Neural cell (in vitro differentiated cells): ENCODE measurements around the gene EEF1AKMT2. TPM values are rescaled to one million over a fixed set of nuclear protein-coding genes. Genes with fewer than 3 reads are reported as not detected.

Experiments
- H2AFZ ChIP-seq: fragments of 200-600, 300-800 bp; sonication (generic), shearing (Covaris generic); 2 replicates; pipeline ENCODE4 v1.6.0; 2014; ENCODE audit warnings: low read depth, mild to moderate bottlenecking, antibody characterized with exemption, low read length, moderate library complexity
- H3F3A ChIP-seq: fragments of 200-600 bp; shearing (Covaris generic); 2 replicates; pipeline ENCODE4 v1.6.1; 2016; ENCODE audit warnings: mild to moderate bottlenecking, moderate library complexity, mixed read lengths, antibody characterized with exemption, low read length; ENCODE audit not compliant: insufficient read depth, poor library complexity, severe bottlenecking
- H3K27ac ChIP-seq: fragments of 200-600, 300-800 bp; sonication (generic), shearing (Covaris generic); 2 replicates; pipeline ENCODE4 v1.5.1; 2014; ENCODE audit warnings: mild to moderate bottlenecking, low read length, moderate library complexity
- H3K27me3 ChIP-seq: fragments of 300-800, 200-600 bp; sonication (generic), shearing (Covaris generic); 2 replicates; pipeline ENCODE4 v1.6.0; 2014; ENCODE audit warnings: mild to moderate bottlenecking, low read depth, low read length, moderate library complexity; ENCODE audit not compliant: insufficient read depth
- H3K36me3 ChIP-seq: fragments of 300-800, 200-600 bp; sonication (generic), shearing (Covaris generic); 2 replicates; pipeline ENCODE4 v1.5.1; 2014; ENCODE audit warnings: mild to moderate bottlenecking, antibody characterized with exemption, low read length, moderate library complexity; ENCODE audit not compliant: insufficient read depth
- H3K4me2 ChIP-seq: fragments of 300-800, 200-600 bp; sonication (generic), shearing (Covaris generic); 2 replicates; pipeline ENCODE4 v1.6.0; 2014; ENCODE audit warnings: mild to moderate bottlenecking, low read length
- H3K4me3 ChIP-seq: fragments of 300-800, 200-600 bp; sonication (generic), shearing (Covaris generic); 2 replicates; pipeline ENCODE4 v1.5.1; 2014; ENCODE audit warnings: mild to moderate bottlenecking, low read length, moderate library complexity
- H3K79me2 ChIP-seq: fragments of 200-600 bp; shearing (Covaris generic); replicated peaks from 2 replicates; pipeline ENCODE4 v1.6.0; 2014; ENCODE audit warnings: mild to moderate bottlenecking, low read length, moderate library complexity; ENCODE audit not compliant: insufficient read depth
- H3K9ac ChIP-seq: fragments of 300-800, 200-600 bp; sonication (generic), shearing (Covaris generic); 2 replicates; pipeline ENCODE4 v1.6.1; 2016; ENCODE audit warnings: mild to moderate bottlenecking, low read length, mixed read lengths
- H3K9me2 ChIP-seq: fragments of 200-600 bp; shearing (Covaris generic); 2 replicates; pipeline ENCODE4 v1.6.1; 2016; ENCODE audit warnings: mild to moderate bottlenecking, low read length, mixed read lengths; ENCODE audit not compliant: insufficient read depth
- H3K9me3 ChIP-seq: fragments of 200-600, 300-800 bp; sonication (generic), shearing (Covaris generic); 2 replicates; pipeline ENCODE4 v1.6.1; 2016; ENCODE audit warnings: mild to moderate bottlenecking, mixed run types, low read length, moderate library complexity, mixed read lengths
- H4K20me1 ChIP-seq: fragments of 200-600 bp; shearing (Covaris generic); 2 replicates; pipeline ENCODE4 v1.6.1; 2016; ENCODE audit warnings: mild to moderate bottlenecking, mixed run types; ENCODE audit not compliant: insufficient read depth
- CTCF ChIP-seq: fragments of 450-650 bp; IDR thresholded peaks from 2 replicates; pipeline ENCODE4 v1.5.1; 2014; ENCODE audit warnings: antibody characterized with exemption, mild to moderate bottlenecking, moderate library complexity; ENCODE audit not compliant: poor library complexity, severe bottlenecking
- EP300 ChIP-seq: fragments of 450-650 bp; conservative IDR thresholded peaks from 2 replicates; pipeline ENCODE4 v1.6.1; 2014; ENCODE audit warnings: antibody characterized with exemption, mild to moderate bottlenecking, moderate library complexity; ENCODE audit not compliant: poor library complexity, severe bottlenecking
- EZH2 ChIP-seq: fragments of 200-600, 300-800 bp; shearing (Covaris generic), sonication (generic); IDR thresholded peaks from 2 replicates; pipeline ENCODE4 v1.6.1; 2014; ENCODE audit warnings: antibody characterized with exemption, low read length, borderline replicate concordance, mild to moderate bottlenecking; ENCODE audit not compliant: insufficient read depth, poor library complexity, severe bottlenecking
- MXI1 ChIP-seq: fragments of 450-650 bp; conservative IDR thresholded peaks from 2 replicates; pipeline ENCODE4 v1.6.1; 2014; ENCODE audit warnings: antibody characterized with exemption, mild to moderate bottlenecking; ENCODE audit not compliant: poor library complexity, severe bottlenecking
- POLR2AphosphoS5 ChIP-seq: IDR thresholded peaks from 2 replicates; pipeline ENCODE4 v1.6.1; 2012
- RAD21 ChIP-seq: fragments of 450-650 bp; conservative IDR thresholded peaks from 2 replicates; pipeline ENCODE4 v1.6.1; 2014; ENCODE audit warnings: antibody characterized with exemption, mild to moderate bottlenecking, moderate library complexity
- REST ChIP-seq: IDR thresholded peaks from 2 replicates; pipeline ENCODE4 v1.6.1; 2012; ENCODE audit warnings: borderline replicate concordance
- SMC3 ChIP-seq: fragments of 450-650 bp; conservative IDR thresholded peaks from 2 replicates; pipeline ENCODE4 v1.6.1; 2014; ENCODE audit warnings: antibody characterized with exemption, mild to moderate bottlenecking, moderate library complexity; ENCODE audit not compliant: poor library complexity
- TAF1 ChIP-seq: IDR thresholded peaks from 2 replicates; pipeline ENCODE4 v1.6.1; 2012; ENCODE audit warnings: low read depth
- polyA plus RNA-seq: library from polyadenylated mRNA; depleted of rRNA; stranded (reverse); fragments of >200 nt; gene quantifications from 2 replicates; pipeline ENCODE4 v1.2.3, GENCODE V29; 2014

Gene EEF1AKMT2
- polyA plus RNA-seq, 1 donor from 2014 or later: 63.7 TPM

GRCh38 chr10:124824507-124824906 is 32.8 kb upstream of the EEF1AKMT2 start:
- TF ChIP-seq TAF1: no peak
- no peak for TF ChIP-seq RAD21
- Histone ChIP-seq H2AFZ (no peak overlapping the region), H3K4me3 (no peak overlapping the region), H4K20me1 (no peaks in the 10 kb centered on the region), H3K36me3 (no peaks in the 10 kb centered on the region), H3K9me2 (no peaks in the 10 kb centered on the region), H3K9me3 (no peaks in the 10 kb centered on the region), H3K27ac (no peak overlapping the region), H3K4me2 (no peak overlapping the region), H3K9ac (no peak overlapping the region), H3K79me2 (no peaks in the 10 kb centered on the region), H3F3A (no peaks in the 10 kb centered on the region), H3K27me3 (no peaks in the 10 kb centered on the region)

GRCh38 chr10:124821520-124821919 is 29.8 kb upstream of the EEF1AKMT2 start:
- H3F3A ChIP-seq: no peaks in the 10 kb centered on the region
- TF ChIP-seq TAF1 (no peak), SMC3 (no peak), REST (no peak), MXI1 (no peak), CTCF (no peak), EP300 (no peak)
- no peaks in the 10 kb centered on the region for H3K27me3 ChIP-seq

GRCh38 chr10:124820121-124820520 is 28.4 kb upstream of the EEF1AKMT2 start:
- Histone ChIP-seq H3K36me3 (no peaks in the 10 kb centered on the region), H2AFZ (no peak overlapping the region), H3F3A (no peaks in the 10 kb centered on the region), H3K27ac (no peak overlapping the region), H3K9me3 (no peaks in the 10 kb centered on the region), H3K79me2 (no peaks in the 10 kb centered on the region), H3K4me2 (no peak overlapping the region), H3K9me2 (no peaks in the 10 kb centered on the region), H4K20me1 (no peaks in the 10 kb centered on the region), H3K4me3 (no peak overlapping the region), H3K27me3 (no peaks in the 10 kb centered on the region), H3K9ac (no peak overlapping the region)
- TF ChIP-seq RAD21 (no peak), TAF1 (no peak), EP300 (no peak), EZH2 (no peak), MXI1 (no peak), POLR2AphosphoS5 (no peak), CTCF (no peak), REST (no peak), SMC3 (no peak)

More at GRCh38 chr10:124821520-124821919, 29.8 kb upstream of the EEF1AKMT2 start:
- Histone ChIP-seq H3K79me2 (no peaks in the 10 kb centered on the region), H3K9me3 (no peaks in the 10 kb centered on the region), H2AFZ (no peak overlapping the region), H3K9me2 (no peaks in the 10 kb centered on the region), H3K4me3 (no peak overlapping the region), H3K36me3 (no peaks in the 10 kb centered on the region), H3K27ac (no peak overlapping the region), H4K20me1 (no peaks in the 10 kb centered on the region), H3K9ac (no peak overlapping the region), H3K4me2 (no peak overlapping the region)
